Pancreas (tissue), 10 donors: ENCODE measurements around the gene ICAM1. TPM values are rescaled to one million over a fixed set of nuclear protein-coding genes. Genes with fewer than 3 reads are reported as not detected.

Source experiments
- ATAC-seq, 4 donors: fragments of 200-7000 bp; cut with Tn5 transposase; one replicate each; pipeline versions ENCODE4 v1.8.0 to v1.9.1; 2020; ENCODE audit warnings: mild to moderate bottlenecking in 4 of 4, moderate library complexity in 4 of 4
- DNase-seq, 6 donors: peaks; one replicate each; pipeline ENCODE4 v3.0.0-alpha.2; 2020
- FAIRE-seq: peaks from 2 replicates; lab custom pipeline; 2012; peaks lifted over from hg19 to GRCh38; lab: Jason Lieb, UNC
- H3K27ac ChIP-seq, 4 donors: fragments of 200-600 bp; sonication (generic); 1 replicate in 3 of 4; 2 replicates in 1 of 4; pipeline versions ENCODE4 v1.5.0 to v1.8.0; 2020
- H3K27me3 ChIP-seq, 4 donors: fragments of 200-600 bp; one replicate each; pipeline ENCODE4 v1.8.0; 2021
- H3K36me3 ChIP-seq, 3 donors: fragments of 200-600 bp; sonication (generic) in 1 of 3; one replicate each; pipeline versions ENCODE4 v1.5.0 to v1.8.0; 2020 to 2021
- H3K4me1 ChIP-seq, 3 donors: fragments of 200-600 bp; one replicate each; pipeline ENCODE4 v1.8.0; 2021
- H3K4me3 ChIP-seq, 4 donors: fragments of 200-600 bp; sonication (generic) in 2 of 4; one replicate each; pipeline versions ENCODE4 v1.5.0 to v1.8.0; 2020 to 2021
- H3K9me3 ChIP-seq, 4 donors: fragments of 200-600 bp; one replicate each; pipeline ENCODE4 v1.8.0; 2021
- CTCF ChIP-seq, 4 donors: fragments of 200-600 bp; sonication (generic) in 3 of 4; IDR thresholded peaks; one replicate each; pipeline versions ENCODE4 v1.5.0 to v1.8.0; 2021; ENCODE audit warnings: antibody characterized with exemption in 4 of 4
- WGBS, 2 donors: extraction: QIAGEN DNeasy Blood & Tissue Kit; methylation state at CpG; one replicate each; pipeline ENCODE4 v1.1.7; 2013; 5-methylcytosine and 5-hydroxymethylcytosine counted together
- intact Hi-C, 3 donors: fragments of 100-400 bp; cut with DNase I; formaldehyde crosslinking; loops; one replicate each; pipeline versions ENCODE4 v1.11.1 to v1.14.2; 2022
- polyA plus RNA-seq, 2 donors: library from polyadenylated mRNA; stranded (reverse); fragments of 200-250 nt; gene quantifications; one replicate each; pipeline ENCODE4 v1.2.3, GENCODE V29; 2013
- total RNA-seq, 6 donors: library from RNA; stranded (reverse); fragmentation: NEBNext Ultra II Directional in 4 of 6; extraction: Animal tissue kit (Norgen Biotek cat#: 25700) in 4 of 6; gene quantifications; one replicate each; pipeline versions ENCODE4 v1.2.1 to v1.2.4, GENCODE V29; 2021 to 2023
- donor health status: healthy with polysubstance abuse.
- donor health status: DM: no; HTN: no; CAD: no; lungs with moderate emphysema.
- donor health status: DM: no; HTN: no; CAD: no.
- donor health status: control.
- donor health status: control.
- donor health status: Bipolar disorder and iron deficiency.
- donor health status: DM: yes; HTN: yes; CAD: no.
- donor health status: DM: no; HTN: no; CAD: no.
- donor health status: DM: no; HTN: no; CAD: no.
- donor health status: DM: yes; HTN: yes; CAD: no.

The ICAM1 gene
- total and polyA plus RNA-seq, 8 donors: 2.2 to 32.4 (median 6.8) TPM

GRCh38 chr19:10320602-10321416 lies 49.9 kb downstream of the ICAM1 start:
- ATAC-seq: no peak
- 92 to 94% methylated on average over 25 to 32 of the region's 32 CpGs for WGBS, 2 donors
- Histone ChIP-seq H3K36me3 (peaks cover 0 to 43% (median 10%) of the 10 kb centered on the region in 3 donors), H3K27me3 (no peaks in the 10 kb centered on the region), H3K4me1 (peaks cover 0 to 4% (median 4%) of the 10 kb centered on the region in 3 donors), H3K9me3 (no peaks in the 10 kb centered on the region), H3K27ac (no peak overlapping the region), H3K4me3 (no peak overlapping the region)
- TF ChIP-seq CTCF (IDR thresholded peaks at IDR 0.05): no peak
- FAIRE-seq: no peak
- intact Hi-C loops: no loop called here
- peak in 1 of 6 donors; percentile 74 for DNase-seq

- Histone ChIP-seq H3K9me3 (no peaks in the 10 kb centered on the region), H3K27me3 (no peaks in the 10 kb centered on the region), H3K36me3 (peaks cover 0 to 44% (median 10%) of the 10 kb centered on the region in 3 donors), H3K27ac (no peak overlapping the region), H3K4me1 (peaks cover 0 to under 1% (median 0%) of the 10 kb centered on the region in 3 donors), H3K4me3 (no peak overlapping the region)
- TF ChIP-seq CTCF (IDR thresholded peaks at IDR 0.05): no peak
- WGBS, 2 donors: 87 to 89% methylated on average over 11 of the region's 11 CpGs
- no peak for FAIRE-seq
- no peak for DNase-seq
- ATAC-seq: no peak
- intact Hi-C loops: no loop called here
Measured at GRCh38 chr19:10321417-10321797, 50.5 kb downstream of the ICAM1 start.

DNA sequence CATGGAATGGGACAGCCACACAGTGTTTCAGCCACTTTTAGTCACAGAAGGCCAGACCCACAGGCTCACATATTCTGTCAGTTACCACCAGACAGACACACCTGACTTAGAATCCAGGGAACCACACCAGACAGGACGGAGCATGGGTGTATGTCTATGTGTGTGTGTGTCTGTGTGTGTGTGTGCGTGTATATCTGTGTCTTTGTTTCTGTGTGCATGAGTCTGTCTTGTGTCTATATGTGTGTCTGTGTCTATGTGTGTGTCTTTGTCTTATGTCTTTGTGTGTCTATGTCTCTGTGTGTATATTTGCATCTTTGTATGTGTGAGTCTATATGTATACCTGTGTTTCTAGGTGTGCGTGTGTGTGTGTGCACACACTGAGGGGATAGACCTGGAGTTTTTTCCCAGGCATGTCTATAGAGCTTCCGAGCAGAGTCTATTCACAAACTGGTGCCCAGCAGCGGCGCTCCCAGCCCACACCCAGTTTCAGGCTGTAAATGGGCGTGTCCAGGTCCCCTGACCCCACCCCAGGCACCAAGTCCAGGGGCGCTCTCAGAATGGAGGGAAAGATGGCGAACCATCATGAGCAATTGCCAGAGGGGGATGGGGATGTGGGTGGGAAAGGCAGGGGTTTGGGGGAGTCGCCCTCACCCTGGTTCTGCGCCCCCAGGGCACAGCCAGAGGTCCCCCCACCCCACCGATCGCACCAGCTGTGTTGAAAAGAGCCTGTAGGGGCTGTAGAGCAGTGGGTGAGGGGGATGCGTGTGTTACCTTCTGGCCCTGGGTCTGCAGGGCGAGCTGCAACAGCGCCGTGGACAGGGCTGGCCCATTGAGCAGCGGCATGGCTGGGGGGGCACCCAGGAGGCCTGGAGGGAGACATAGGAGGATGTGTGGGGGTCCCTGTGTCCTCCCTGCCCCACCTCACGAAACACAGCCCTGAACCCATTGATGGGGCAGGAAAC lies 51.2 kb downstream of the ICAM1 start:
- Histone ChIP-seq H3K4me3 (no peak overlapping the region), H3K9me3 (no peaks in the 10 kb centered on the region), H3K27me3 (no peaks in the 10 kb centered on the region), H3K4me1 (no peaks in the 10 kb centered on the region), H3K27ac (no peak overlapping the region), H3K36me3 (peaks cover 0 to 44% (median 11%) of the 10 kb centered on the region in 3 donors)
- DNase-seq (no peak), FAIRE-seq (no peak), ATAC-seq (no peak)
- intact Hi-C loops: no loop called here
- no peak for TF ChIP-seq CTCF (IDR thresholded peaks at IDR 0.05)
- WGBS, 2 donors: 95 to 96% methylated on average over 19 of the region's 19 CpGs

DNA sequence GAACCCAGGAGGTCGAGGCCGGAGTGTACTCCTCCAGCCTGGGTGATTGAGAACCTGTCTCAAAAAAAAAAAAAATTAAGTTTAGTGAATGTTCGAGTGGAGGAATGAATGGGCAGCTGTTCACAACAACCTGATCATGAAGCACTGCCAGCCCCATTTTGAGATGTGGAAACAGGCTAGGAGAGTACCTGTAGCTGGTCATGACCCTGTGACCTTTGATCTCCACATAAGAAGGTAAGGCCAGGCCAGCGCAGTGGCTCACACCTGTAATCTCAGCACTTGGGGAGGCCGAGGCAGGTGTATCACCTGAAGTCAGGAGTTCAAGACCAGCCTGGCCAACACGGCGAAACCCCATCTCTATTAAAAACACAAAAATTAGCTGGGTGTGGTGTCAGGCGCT lies 54.8 kb downstream of the ICAM1 start:
- no peak for FAIRE-seq

More for the DNA sequence above, 54.8 kb downstream of the ICAM1 start:
- WGBS, 2 donors: 89 to 95% methylated on average over 8 of the region's 8 CpGs
- Histone ChIP-seq H3K36me3 (peaks cover 4 to 42% (median 26%) of the 10 kb centered on the region in 3 donors), H3K27ac (no peak overlapping the region), H3K4me1 (no peaks in the 10 kb centered on the region), H3K9me3 (no peaks in the 10 kb centered on the region), H3K4me3 (no peak overlapping the region), H3K27me3 (no peaks in the 10 kb centered on the region)
- intact Hi-C loops: no loop called here
- DNase-seq (no peak), ATAC-seq (no peak)
- TF ChIP-seq CTCF (IDR thresholded peaks at IDR 0.05): no peak
